Measurements from ENCODE around the gene NCK2. TPM values are rescaled to one million over a fixed set of nuclear protein-coding genes. Genes with fewer than 3 reads are reported as not detected.

The NCK2 gene
- total and polyA plus RNA-seq, 2 of the 13 experiments (the other 11 are each of a cell fraction or from before 2014, with no cell fraction given) = 14.8 to 23.5 TPM

GRCh38 chr2:105738658-105739241 is 6.0 kb upstream of the NCK2 start:
- no peaks in the 10 kb centered on the region for H4K20me1 ChIP-seq (ENCODE audit: insufficient read depth, low read length)
- no TSS peak for BruUV-seq (replicated peaks)
- no peaks in the 10 kb centered on the region for H3K36me3 ChIP-seq (replicated peaks in 1 of 2; ENCODE audit: control insufficient read depth in 1 of 2, insufficient read depth in 2 of 2, low read length in 2 of 2)
- no peak for TF ChIP-seq IRX3 (CRISPR knock-in tag; IDR thresholded peaks at IDR 0.05; ENCODE audit: borderline replicate concordance, low read depth)
- no peak for TF ChIP-seq ZNF777 (CRISPR knock-in tag; IDR thresholded peaks at IDR 0.05)
- TF ChIP-seq GTF3A (CRISPR knock-in tag; conservative IDR thresholded peaks at IDR 0.05) = no peak
- peak; percentile 83 for TF ChIP-seq BCL6 (CRISPR knock-in tag; IDR thresholded peaks at IDR 0.05)
- TF ChIP-seq ZNF652 (CRISPR knock-in tag; IDR thresholded peaks at IDR 0.05; ENCODE audit: borderline replicate concordance, low read depth) = peak; percentile 35; the same call in 1 of the 2 replicates
- TF ChIP-seq NCOR1 (IDR thresholded peaks at IDR 0.05; ENCODE audit: borderline replicate concordance, low read length) = no peak
- TF ChIP-seq ZNF20 (CRISPR knock-in tag; IDR thresholded peaks at IDR 0.05) = no peak
- TF ChIP-seq MYC (CRISPR knock-in tag; IDR thresholded peaks at IDR 0.05; ENCODE audit: borderline replicate concordance) = no peak
- TF ChIP-seq CBFB (CRISPR knock-in tag; IDR thresholded peaks at IDR 0.05) = no peak
- POLR2A ChIA-PET = no interaction called here
- H3K4me2 ChIP-seq (ENCODE audit: low read depth, low read length) = no peak overlapping the region
- H3K27me3 ChIP-seq (ENCODE audit: control insufficient read depth in 1 of 2, insufficient read depth in 2 of 2, low read length in 2 of 2) = peaks cover 0 to 26% of the 10 kb centered on the region in 2 experiments; a peak in 3 of 5 replicates
- no peaks in the 10 kb centered on the region for H3K9me3 ChIP-seq (ENCODE audit: low read length)
- 37% methylated on average over 6 of the region's 6 CpGs for WGBS (ENCODE audit: low lambda C conversion rate)
- CTCF ChIA-PET (ENCODE audit: low intra/inter-chr PET ratio, low total read pairs) = no interaction called here
- in situ Hi-C loops (cut with HindIII; ENCODE audit: extremely low pct_ligation_motif_present, low pct_unique_long_range_greater_than_20kb) = no loop called here
- ATAC-seq (no peak), FAIRE-seq (no peak), DNase-seq (ENCODE audit: low spot score) (no peak)
- H3K4me1 ChIP-seq (ENCODE audit: insufficient read depth, low read length) = peaks cover 11% of the 10 kb centered on the region
- no peak overlapping the region for H3K27ac ChIP-seq (ENCODE audit: extremely low read length, insufficient read depth, low read length)
- intact Hi-C loops (cut with micrococcal nuclease; ENCODE audit: unreplicated experiment) = no loop called here
- H3K9ac ChIP-seq (ENCODE audit: insufficient read depth, low read depth, low read length) = no peak overlapping the region
- no peak overlapping the region for H2AFZ ChIP-seq (ENCODE audit: low read length)
- H3K4me3 ChIP-seq (replicated peaks in 1 of 3; ENCODE audit: insufficient read depth in 1 of 3, low read depth in 2 of 3, low read length in 3 of 3) = no peak overlapping the region
- no peaks in the 10 kb centered on the region for H3K79me2 ChIP-seq (ENCODE audit: insufficient read depth, low read length)

- no TSS peak for BruUV-seq (replicated peaks)
- DNase-seq (ENCODE audit: low spot score) = no peak
- 30% methylated on average over 8 of the region's 8 CpGs for WGBS (ENCODE audit: low lambda C conversion rate)
- TF ChIP-seq ELF3 (CRISPR knock-in tag; IDR thresholded peaks at IDR 0.05) (no peak), MXD1 (CRISPR knock-in tag; IDR thresholded peaks at IDR 0.05) (no peak)
- intact Hi-C loops (cut with micrococcal nuclease; ENCODE audit: unreplicated experiment) (no loop called here), in situ Hi-C loops (cut with HindIII; ENCODE audit: extremely low pct_ligation_motif_present, low pct_unique_long_range_greater_than_20kb) (no loop called here)
- H3K4me3 ChIP-seq (replicated peaks in 1 of 3; ENCODE audit: insufficient read depth in 1 of 3, low read depth in 2 of 3, low read length in 3 of 3) = no peak overlapping the region
- ATAC-seq = no peak
- H3K4me2 ChIP-seq (ENCODE audit: low read depth, low read length) = no peak overlapping the region
- H2AFZ ChIP-seq (ENCODE audit: low read length) = no peak overlapping the region
- FAIRE-seq = no peak
- H3K4me1 ChIP-seq (ENCODE audit: insufficient read depth, low read length) = peaks cover 16% of the 10 kb centered on the region
- H3K27ac ChIP-seq (ENCODE audit: extremely low read length, insufficient read depth, low read length) = no peak overlapping the region
- H4K20me1 ChIP-seq (ENCODE audit: insufficient read depth, low read length) = no peaks in the 10 kb centered on the region
- H3K27me3 ChIP-seq (ENCODE audit: control insufficient read depth in 1 of 2, insufficient read depth in 2 of 2, low read length in 2 of 2) = peaks cover 0 to 26% of the 10 kb centered on the region in 2 experiments; a peak in 3 of 5 replicates
- CTCF ChIA-PET (ENCODE audit: low intra/inter-chr PET ratio, low total read pairs) = no interaction called here
- no peaks in the 10 kb centered on the region for H3K79me2 ChIP-seq (ENCODE audit: insufficient read depth, low read length)
- no peaks in the 10 kb centered on the region for H3K9me3 ChIP-seq (ENCODE audit: low read length)
- no peaks in the 10 kb centered on the region for H3K36me3 ChIP-seq (replicated peaks in 1 of 2; ENCODE audit: control insufficient read depth in 1 of 2, insufficient read depth in 2 of 2, low read length in 2 of 2)
- no peak overlapping the region for H3K9ac ChIP-seq (ENCODE audit: insufficient read depth, low read depth, low read length)
- POLR2A ChIA-PET = no interaction called here
Measured at GRCh38 chr2:105739426-105739825, 5.3 kb upstream of the NCK2 start.

Data from HepG2 (cell line).